H9 (cell line): ENCODE measurements around the gene MFN2. TPM values are rescaled to one million over a fixed set of nuclear protein-coding genes. Genes with fewer than 3 reads are reported as not detected.

Experiments used
- DNase-seq: peaks from one replicate; pipeline ENCODE4 v3.0.0-alpha.2; 2017
- H2AFZ ChIP-seq: one replicate; pipeline ENCODE4 v1.6.1; 2013; ENCODE audit warnings: mild to moderate bottlenecking, low read length, control low read depth, moderate library complexity
- H2AK5ac ChIP-seq: 2 replicates; pipeline ENCODE4 v1.6.1; 2013; ENCODE audit warnings: low read length, control low read depth, mixed read lengths; ENCODE audit not compliant: insufficient read length
- H2BK120ac ChIP-seq: one replicate; pipeline ENCODE4 v1.6.1; 2013; ENCODE audit warnings: low read depth, mild to moderate bottlenecking, low read length, control low read depth, inconsistent platforms; ENCODE audit not compliant: poor library complexity, severe bottlenecking
- H2BK12ac ChIP-seq: 2 replicates; pipeline ENCODE4 v1.6.1; 2013; ENCODE audit warnings: low read length, control low read depth, mixed read lengths, low read depth; ENCODE audit not compliant: insufficient read length
- H2BK15ac ChIP-seq: 2 replicates; pipeline ENCODE4 v1.6.1; 2013; ENCODE audit warnings: low read depth, low read length, control low read depth
- H2BK20ac ChIP-seq: one replicate; pipeline ENCODE4 v1.6.1; 2013; ENCODE audit warnings: low read depth, mild to moderate bottlenecking, low read length, control low read depth, inconsistent platforms; ENCODE audit not compliant: poor library complexity, severe bottlenecking
- H2BK5ac ChIP-seq: 2 replicates; pipeline ENCODE4 v1.6.1; 2013; ENCODE audit warnings: low read length, control low read depth, mixed read lengths; ENCODE audit not compliant: insufficient read length
- H3K14ac ChIP-seq: 2 replicates; pipeline ENCODE4 v1.6.1; 2013; ENCODE audit warnings: low read length, control low read depth; ENCODE audit not compliant: insufficient read depth
- H3K18ac ChIP-seq: 2 replicates; pipeline ENCODE4 v1.6.1; 2013; ENCODE audit warnings: low read depth, mild to moderate bottlenecking, mixed read lengths, low read length, control low read depth; ENCODE audit not compliant: insufficient read length
- H3K23ac ChIP-seq: 2 replicates; pipeline ENCODE4 v1.6.1; 2013; ENCODE audit warnings: low read length, control low read depth, mixed read lengths, low read depth; ENCODE audit not compliant: insufficient read length
- H3K23me2 ChIP-seq: 2 replicates; pipeline ENCODE4 v1.6.1; 2013; ENCODE audit warnings: low read depth, mild to moderate bottlenecking, mixed read lengths, low read length, control low read depth; ENCODE audit not compliant: insufficient read length, poor library complexity, severe bottlenecking
- H3K27ac ChIP-seq: 2 replicates; pipeline ENCODE4 v1.5.1; 2013; ENCODE audit warnings: low read length, control low read depth, mixed read lengths, low read depth; ENCODE audit not compliant: insufficient read length
- H3K27me3 ChIP-seq: 2 replicates; pipeline ENCODE4 v1.6.1; 2013; ENCODE audit warnings: low read length, control low read depth, inconsistent platforms; ENCODE audit not compliant: insufficient read depth
- H3K4ac ChIP-seq: 2 replicates; pipeline ENCODE4 v1.6.1; 2013; ENCODE audit warnings: low read depth, mild to moderate bottlenecking, control low read depth, inconsistent platforms, low read length, moderate library complexity
- H3K4me1 ChIP-seq: 2 replicates; pipeline ENCODE4 v1.6.1; 2013; ENCODE audit warnings: low read length, control low read depth, inconsistent platforms; ENCODE audit not compliant: insufficient read depth
- H3K4me2 ChIP-seq: 2 replicates; pipeline ENCODE4 v1.6.1; 2013; ENCODE audit warnings: low read length, control low read depth, mixed read lengths; ENCODE audit not compliant: insufficient read length, insufficient read depth
- H3K56ac ChIP-seq: 2 replicates; pipeline ENCODE4 v1.6.1; 2013; ENCODE audit warnings: low read depth, mild to moderate bottlenecking, mixed read lengths, low read length, control low read depth; ENCODE audit not compliant: insufficient read length
- H3K79me1 ChIP-seq: 2 replicates; pipeline ENCODE4 v1.6.1; 2013; ENCODE audit warnings: low read depth, mild to moderate bottlenecking, moderate library complexity, low read length, control low read depth, inconsistent platforms; ENCODE audit not compliant: insufficient read depth, poor library complexity, severe bottlenecking
- H3K79me2 ChIP-seq: 2 replicates; pipeline ENCODE4 v1.6.1; 2013; ENCODE audit warnings: low read length, control low read depth, inconsistent platforms; ENCODE audit not compliant: insufficient read depth
- H3K9ac ChIP-seq: 2 replicates; pipeline ENCODE4 v1.6.1; 2013; ENCODE audit warnings: low read length, control low read depth, mixed read lengths; ENCODE audit not compliant: insufficient read length; ENCODE audit errors: extremely low read depth
- H3K9me3 ChIP-seq: one replicate; pipeline ENCODE4 v1.6.1; 2013; ENCODE audit warnings: low read depth, low read length, inconsistent platforms; ENCODE audit not compliant: control insufficient read depth
- H3T11ph ChIP-seq: one replicate; pipeline ENCODE4 v1.6.1; 2013; ENCODE audit warnings: mild to moderate bottlenecking, low read length, control low read depth, inconsistent platforms
- H4K20me1 ChIP-seq: one replicate; pipeline ENCODE4 v1.6.1; 2013; ENCODE audit not compliant: control insufficient read depth, insufficient read length, insufficient read depth
- H4K5ac ChIP-seq: 2 replicates; pipeline ENCODE4 v1.6.1; 2013; ENCODE audit warnings: low read depth, mild to moderate bottlenecking, mixed read lengths, low read length, control low read depth; ENCODE audit not compliant: insufficient read length
- H4K8ac ChIP-seq: replicated peaks from 2 replicates; pipeline ENCODE4 v1.6.1; 2013; ENCODE audit warnings: low read length, control low read depth, mixed read lengths, low read depth; ENCODE audit not compliant: insufficient read length
- H4K91ac ChIP-seq: 2 replicates; pipeline ENCODE4 v1.6.1; 2013; ENCODE audit warnings: low read depth, mild to moderate bottlenecking, moderate library complexity, mixed read lengths, low read length, control low read depth; ENCODE audit not compliant: insufficient read length
- H3K27ac Mint-ChIP-seq, 3 experiments: 2 replicates in 2 of 3; 3 replicates in 1 of 3; pipeline ENCODE4 v1.8.0; 2020 to 2021; ENCODE audit warnings: mixed read lengths in 3 of 3, mild to moderate bottlenecking in 1 of 3, moderate library complexity in 1 of 3
- H3K27me3 Mint-ChIP-seq: 2 replicates; pipeline ENCODE4 v1.8.0; 2021; ENCODE audit warnings: low read depth, mild to moderate bottlenecking, moderate library complexity, mixed read lengths
- H3K36me3 Mint-ChIP-seq, 3 experiments: 2 replicates in 2 of 3; 3 replicates in 1 of 3; pipeline ENCODE4 v1.8.0; 2020 to 2021; ENCODE audit warnings: low read depth in 3 of 3, mixed read lengths in 3 of 3; ENCODE audit not compliant: insufficient read depth in 1 of 3
- H3K4me1 Mint-ChIP-seq, 2 experiments: 2 replicates each; pipeline ENCODE4 v1.8.0; 2020; ENCODE audit warnings: mixed read lengths in 2 of 2
- H3K4me3 Mint-ChIP-seq, 2 experiments: 2 replicates in 1 of 2; 3 replicates in 1 of 2; pipeline ENCODE4 v1.8.0; 2020 to 2021; ENCODE audit warnings: mild to moderate bottlenecking in 2 of 2, mixed read lengths in 2 of 2, moderate library complexity in 1 of 2
- H3K9me3 Mint-ChIP-seq, 2 experiments: 2 replicates in 1 of 2; 3 replicates in 1 of 2; pipeline ENCODE4 v1.8.0; 2020; ENCODE audit warnings: mild to moderate bottlenecking in 2 of 2, mixed read lengths in 2 of 2, moderate library complexity in 1 of 2
- CTCF ChIP-seq: fragments of 200-600 bp; sonication (generic); conservative IDR thresholded peaks from 3 replicates; pipeline ENCODE4 v1.8.0; 2021; ENCODE audit warnings: antibody characterized with exemption, mild to moderate bottlenecking
- WGBS: extraction: QIAGEN DNeasy Blood & Tissue Kit; methylation state at CpG from one replicate; pipeline ENCODE4 v1.1.7; 2013; ENCODE audit warnings: missing lambda C conversion rate, low lambda C conversion rate, mixed read lengths; ENCODE audit not compliant: insufficient read length; ENCODE audit errors: extremely low coverage; 5-methylcytosine and 5-hydroxymethylcytosine counted together
- total RNA-seq: library from RNA; stranded (reverse); gene quantifications from 2 replicates; pipeline ENCODE4 v1.2.1, GENCODE V29; 2021

The MFN2 gene
- total RNA-seq, 1 experiment from 2014 or later = 61.4 TPM

DNA sequence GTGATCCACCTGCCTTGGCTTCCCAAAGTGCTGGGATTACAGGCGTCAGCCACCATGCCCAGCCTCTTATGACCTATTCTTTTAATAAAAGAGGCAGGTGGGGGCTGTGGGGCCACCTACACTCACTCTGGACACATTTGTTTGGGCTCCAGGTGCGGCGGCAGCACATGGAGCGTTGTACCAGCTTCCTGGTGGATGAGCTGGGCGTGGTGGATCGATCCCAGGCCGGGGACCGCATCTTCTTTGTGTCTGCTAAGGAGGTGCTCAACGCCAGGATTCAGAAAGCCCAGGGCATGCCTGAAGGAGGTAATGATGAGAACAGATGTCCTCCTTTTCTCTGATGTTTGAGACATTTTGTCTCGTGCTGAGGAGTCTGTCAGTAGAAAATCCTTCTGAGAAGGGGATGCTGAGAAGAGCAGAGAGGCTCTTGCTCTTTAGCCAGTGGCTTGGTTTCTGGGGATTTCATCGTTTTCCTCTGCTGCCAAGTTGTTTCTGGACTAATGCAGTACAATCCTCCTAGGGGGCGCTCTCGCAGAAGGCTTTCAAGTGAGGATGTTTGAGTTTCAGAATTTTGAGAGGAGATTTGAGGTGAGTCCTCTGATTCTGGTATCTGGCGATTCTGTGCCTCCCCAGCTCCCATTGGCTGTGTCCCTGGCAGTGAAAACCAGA, 21.1 kb downstream of the MFN2 start:
- Mint-ChIP-seq H3K4me3 (no peak overlapping the region), H3K27ac (peak overlapping the region; percentile 72 to 89 (median 83); a peak in 4 of 7 replicates), H3K9me3 (no peaks in the 10 kb centered on the region; a peak in 1 of 5 replicates), H3K27me3 (no peaks in the 10 kb centered on the region), H3K36me3 (peaks cover 64 to 91% (median 81%) of the 10 kb centered on the region in 3 experiments), H3K4me1 (no peaks in the 10 kb centered on the region)
- Histone ChIP-seq H4K5ac (no peak overlapping the region), H3K23ac (no peak overlapping the region), H2BK12ac (no peak overlapping the region), H3K56ac (no peak overlapping the region), H2BK120ac (no peak overlapping the region), H3K9me3 (no peaks in the 10 kb centered on the region), H3K79me2 (no peaks in the 10 kb centered on the region), H2AFZ (no peak overlapping the region), H2BK15ac (no peak overlapping the region), H2AK5ac (no peak overlapping the region), H3K79me1 (no peaks in the 10 kb centered on the region), H3K14ac (no peak overlapping the region), H3K23me2 (no peaks in the 10 kb centered on the region), H4K91ac (no peak overlapping the region), H3K27ac (no peak overlapping the region), H4K8ac (no peak overlapping the region), H2BK5ac (no peak overlapping the region), H4K20me1 (no peaks in the 10 kb centered on the region), H2BK20ac (no peak overlapping the region), H3K9ac (no peak overlapping the region), H3K4ac (no peak overlapping the region), H3K27me3 (no peaks in the 10 kb centered on the region), H3K4me1 (no peaks in the 10 kb centered on the region), H3K18ac (no peak overlapping the region), H3T11ph (no peak overlapping the region), H3K4me2 (no peak overlapping the region)
- no CpG with 5 or more reads among the region's 14 CpGs for WGBS
- peak; percentile 66 for DNase-seq
- TF ChIP-seq CTCF = peak; percentile 84
